K562 (cell line): ENCODE results near the gene ZNF648. TPM values are rescaled to one million over a fixed set of nuclear protein-coding genes. Genes with fewer than 3 reads are reported as not detected.

Source experiments
- BHLHE40 ChIP-seq: IDR thresholded peaks from 2 replicates; pipeline ENCODE4 v1.6.1; 2011; ENCODE audit warnings: low read length, improper control_type of control experiment
- ZKSCAN8 ChIP-seq: fragments of 200-800 bp; sonication (Bioruptor generic); IDR thresholded peaks from 2 replicates; pipeline ENCODE4 v1.6.1; 2016; ENCODE audit warnings: missing genetic modification characterization, missing compliant biosample characterization
- ZNF165 ChIP-seq: fragments of 250-450 bp; sonication (Bioruptor Pico); IDR thresholded peaks from 2 replicates; pipeline ENCODE4 v1.4.0; 2020; ENCODE audit warnings: borderline replicate concordance
- polyA plus RNA-seq, 8 experiments: library from polyadenylated mRNA; depleted of rRNA in 4 of 8; stranded (reverse) in 5 of 8; unstranded in 3 of 8; fragments of >200 nt; fragmentation: Nextera tagmentation in 2 of 8; fragmentation: Illumina TruSeq in 1 of 8; extraction: Ambion mirVana in 2 of 8; extraction: Trizol in 1 of 8; gene quantifications; 2 replicates each; pipeline versions ENCODE4 v1.2.1 to v1.2.3, GENCODE V29; 2011 to 2014; ENCODE audit warnings: inconsistent platforms in 1 of 8, missing spikeins in 1 of 8
- total RNA-seq, 7 experiments: library from RNA; depleted of rRNA in 6 of 7; stranded (reverse); fragments of >200 nt in 6 of 7; fragmentation: Illumina TruSeq in 2 of 7; extraction: Trizol in 2 of 7; gene quantifications; 2 replicates each; pipeline versions ENCODE4 v1.2.1 to v1.2.3, GENCODE V29; 2011 to 2021; ENCODE audit warnings: low replicate concordance in 1 of 7
- TF ChIP-seq, protein P1 (sequence below): fragments of 200-600 bp; sonication (generic); IDR thresholded peaks from one replicate; pipeline ENCODE4 v1.6.1; 2012; ENCODE audit warnings: mild to moderate bottlenecking, low read depth, low read length, inconsistent platforms

Gene ZNF648
- total and polyA plus RNA-seq, 9 of the 15 experiments (the other 6 are each of a cell fraction or from before 2014, with no cell fraction given) = 0.06 to 0.27 (median 0.18) TPM; not detected in 2

DNA sequence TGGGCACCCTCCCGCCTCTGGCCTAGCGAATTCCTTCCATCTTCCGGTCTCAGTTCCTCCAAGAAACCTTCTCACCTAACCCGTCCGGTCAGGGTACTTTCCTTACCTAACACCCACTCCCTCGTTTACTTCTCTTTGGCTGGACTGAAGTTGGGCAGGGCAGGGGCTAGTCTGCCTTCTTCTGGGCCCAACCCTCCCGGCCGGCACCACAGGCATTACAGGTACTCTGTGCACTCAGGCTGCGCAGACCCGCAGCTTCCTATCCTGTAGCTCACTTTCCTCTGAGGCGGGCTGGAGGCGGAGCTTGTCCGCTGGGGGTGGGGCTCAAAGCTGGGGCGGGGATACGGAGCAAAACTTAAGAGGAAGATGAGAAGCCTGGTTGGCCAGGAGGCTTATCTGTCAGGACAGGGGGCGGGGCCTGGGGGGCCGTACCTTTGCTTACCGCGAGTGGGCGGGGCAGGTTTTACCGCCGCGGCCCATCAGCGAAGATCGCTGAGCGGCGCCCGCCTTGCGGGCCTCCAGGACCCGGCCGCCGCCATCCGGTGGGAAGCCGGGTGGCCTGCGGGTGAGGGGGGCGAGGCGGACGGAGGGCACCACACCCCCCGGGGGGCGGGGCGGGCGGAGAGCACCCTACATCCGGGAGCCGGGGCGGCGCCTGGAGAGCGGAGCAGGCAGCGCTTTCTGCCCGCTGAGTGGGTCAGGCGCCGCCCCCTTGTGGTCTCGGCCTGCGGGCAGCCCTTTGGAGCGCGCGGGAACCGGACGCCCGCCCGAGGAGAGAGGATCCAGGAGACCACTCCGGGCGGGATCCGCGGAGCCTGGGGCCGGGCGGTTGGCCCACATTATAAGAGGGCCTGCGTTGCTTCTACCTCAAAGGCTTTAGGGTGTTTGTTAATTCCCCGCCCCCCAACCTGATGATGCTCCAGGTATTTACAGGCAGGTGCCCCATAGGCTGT, 31.9 kb downstream of the ZNF648 start (continued):
- TF ChIP-seq, protein P1, sequence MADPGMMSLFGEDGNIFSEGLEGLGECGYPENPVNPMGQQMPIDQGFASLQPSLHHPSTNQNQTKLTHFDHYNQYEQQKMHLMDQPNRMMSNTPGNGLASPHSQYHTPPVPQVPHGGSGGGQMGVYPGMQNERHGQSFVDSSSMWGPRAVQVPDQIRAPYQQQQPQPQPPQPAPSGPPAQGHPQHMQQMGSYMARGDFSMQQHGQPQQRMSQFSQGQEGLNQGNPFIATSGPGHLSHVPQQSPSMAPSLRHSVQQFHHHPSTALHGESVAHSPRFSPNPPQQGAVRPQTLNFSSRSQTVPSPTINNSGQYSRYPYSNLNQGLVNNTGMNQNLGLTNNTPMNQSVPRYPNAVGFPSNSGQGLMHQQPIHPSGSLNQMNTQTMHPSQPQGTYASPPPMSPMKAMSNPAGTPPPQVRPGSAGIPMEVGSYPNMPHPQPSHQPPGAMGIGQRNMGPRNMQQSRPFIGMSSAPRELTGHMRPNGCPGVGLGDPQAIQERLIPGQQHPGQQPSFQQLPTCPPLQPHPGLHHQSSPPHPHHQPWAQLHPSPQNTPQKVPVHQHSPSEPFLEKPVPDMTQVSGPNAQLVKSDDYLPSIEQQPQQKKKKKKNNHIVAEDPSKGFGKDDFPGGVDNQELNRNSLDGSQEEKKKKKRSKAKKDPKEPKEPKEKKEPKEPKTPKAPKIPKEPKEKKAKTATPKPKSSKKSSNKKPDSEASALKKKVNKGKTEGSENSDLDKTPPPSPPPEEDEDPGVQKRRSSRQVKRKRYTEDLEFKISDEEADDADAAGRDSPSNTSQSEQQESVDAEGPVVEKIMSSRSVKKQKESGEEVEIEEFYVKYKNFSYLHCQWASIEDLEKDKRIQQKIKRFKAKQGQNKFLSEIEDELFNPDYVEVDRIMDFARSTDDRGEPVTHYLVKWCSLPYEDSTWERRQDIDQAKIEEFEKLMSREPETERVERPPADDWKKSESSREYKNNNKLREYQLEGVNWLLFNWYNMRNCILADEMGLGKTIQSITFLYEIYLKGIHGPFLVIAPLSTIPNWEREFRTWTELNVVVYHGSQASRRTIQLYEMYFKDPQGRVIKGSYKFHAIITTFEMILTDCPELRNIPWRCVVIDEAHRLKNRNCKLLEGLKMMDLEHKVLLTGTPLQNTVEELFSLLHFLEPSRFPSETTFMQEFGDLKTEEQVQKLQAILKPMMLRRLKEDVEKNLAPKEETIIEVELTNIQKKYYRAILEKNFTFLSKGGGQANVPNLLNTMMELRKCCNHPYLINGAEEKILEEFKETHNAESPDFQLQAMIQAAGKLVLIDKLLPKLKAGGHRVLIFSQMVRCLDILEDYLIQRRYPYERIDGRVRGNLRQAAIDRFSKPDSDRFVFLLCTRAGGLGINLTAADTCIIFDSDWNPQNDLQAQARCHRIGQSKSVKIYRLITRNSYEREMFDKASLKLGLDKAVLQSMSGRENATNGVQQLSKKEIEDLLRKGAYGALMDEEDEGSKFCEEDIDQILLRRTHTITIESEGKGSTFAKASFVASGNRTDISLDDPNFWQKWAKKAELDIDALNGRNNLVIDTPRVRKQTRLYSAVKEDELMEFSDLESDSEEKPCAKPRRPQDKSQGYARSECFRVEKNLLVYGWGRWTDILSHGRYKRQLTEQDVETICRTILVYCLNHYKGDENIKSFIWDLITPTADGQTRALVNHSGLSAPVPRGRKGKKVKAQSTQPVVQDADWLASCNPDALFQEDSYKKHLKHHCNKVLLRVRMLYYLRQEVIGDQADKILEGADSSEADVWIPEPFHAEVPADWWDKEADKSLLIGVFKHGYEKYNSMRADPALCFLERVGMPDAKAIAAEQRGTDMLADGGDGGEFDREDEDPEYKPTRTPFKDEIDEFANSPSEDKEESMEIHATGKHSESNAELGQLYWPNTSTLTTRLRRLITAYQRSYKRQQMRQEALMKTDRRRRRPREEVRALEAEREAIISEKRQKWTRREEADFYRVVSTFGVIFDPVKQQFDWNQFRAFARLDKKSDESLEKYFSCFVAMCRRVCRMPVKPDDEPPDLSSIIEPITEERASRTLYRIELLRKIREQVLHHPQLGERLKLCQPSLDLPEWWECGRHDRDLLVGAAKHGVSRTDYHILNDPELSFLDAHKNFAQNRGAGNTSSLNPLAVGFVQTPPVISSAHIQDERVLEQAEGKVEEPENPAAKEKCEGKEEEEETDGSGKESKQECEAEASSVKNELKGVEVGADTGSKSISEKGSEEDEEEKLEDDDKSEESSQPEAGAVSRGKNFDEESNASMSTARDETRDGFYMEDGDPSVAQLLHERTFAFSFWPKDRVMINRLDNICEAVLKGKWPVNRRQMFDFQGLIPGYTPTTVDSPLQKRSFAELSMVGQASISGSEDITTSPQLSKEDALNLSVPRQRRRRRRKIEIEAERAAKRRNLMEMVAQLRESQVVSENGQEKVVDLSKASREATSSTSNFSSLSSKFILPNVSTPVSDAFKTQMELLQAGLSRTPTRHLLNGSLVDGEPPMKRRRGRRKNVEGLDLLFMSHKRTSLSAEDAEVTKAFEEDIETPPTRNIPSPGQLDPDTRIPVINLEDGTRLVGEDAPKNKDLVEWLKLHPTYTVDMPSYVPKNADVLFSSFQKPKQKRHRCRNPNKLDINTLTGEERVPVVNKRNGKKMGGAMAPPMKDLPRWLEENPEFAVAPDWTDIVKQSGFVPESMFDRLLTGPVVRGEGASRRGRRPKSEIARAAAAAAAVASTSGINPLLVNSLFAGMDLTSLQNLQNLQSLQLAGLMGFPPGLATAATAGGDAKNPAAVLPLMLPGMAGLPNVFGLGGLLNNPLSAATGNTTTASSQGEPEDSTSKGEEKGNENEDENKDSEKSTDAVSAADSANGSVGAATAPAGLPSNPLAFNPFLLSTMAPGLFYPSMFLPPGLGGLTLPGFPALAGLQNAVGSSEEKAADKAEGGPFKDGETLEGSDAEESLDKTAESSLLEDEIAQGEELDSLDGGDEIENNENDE = no peak
- TF ChIP-seq ZNF165 (CRISPR knock-in tag) (no peak), ZKSCAN8 (CRISPR knock-in tag) (no peak), BHLHE40 (no peak)
